Measurements from ENCODE around the gene NCK2. TPM values are rescaled to one million over a fixed set of nuclear protein-coding genes. Genes with fewer than 3 reads are reported as not detected.

Gene NCK2
- polyA plus RNA-seq, 1 of the 3 experiments (the other 2 are of a cell fraction), result 42.8 TPM

DNA sequence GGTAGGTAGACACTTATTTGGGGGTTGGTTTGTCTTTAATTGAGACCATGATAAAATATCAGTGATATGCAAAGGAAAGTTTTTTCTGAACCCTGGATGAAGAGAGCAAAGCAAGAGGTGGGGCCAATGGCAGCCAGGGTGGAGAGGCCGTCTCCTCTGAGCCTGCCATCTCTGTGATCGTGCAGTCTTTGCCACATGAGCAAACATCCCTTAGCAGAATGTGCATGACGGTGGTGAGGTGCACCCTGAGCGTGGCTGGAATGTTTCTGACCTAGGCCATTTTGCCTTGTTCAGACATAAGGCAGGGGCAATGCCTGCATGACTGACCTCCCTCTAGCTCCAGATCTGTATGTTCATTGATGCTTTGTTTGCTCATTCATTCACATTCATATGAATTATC is 6.0 kb downstream of the NCK2 start:
- no peaks in the 10 kb centered on the region for H3K9me2 ChIP-seq
- CTCF ChIA-PET, result no interaction called here
- H3K27me3 ChIP-seq (ENCODE audit: insufficient read depth), result no peaks in the 10 kb centered on the region
- peaks cover 0 to 18% of the 10 kb centered on the region in 2 experiments; a peak in 2 of 4 replicates for H3K4me1 ChIP-seq (ENCODE audit: control insufficient read depth in 1 of 2, insufficient read depth in 2 of 2, low read depth in 1 of 2, low read length in 1 of 2)
- no peak overlapping the region for H3K27ac ChIP-seq (ENCODE audit: low read depth in 2 of 2, low read length in 1 of 2)
- no peak overlapping the region for H2AFZ ChIP-seq (ENCODE audit: low read depth)
- POLR2A ChIA-PET, result no interaction called here
- H3K4me2 ChIP-seq, result no peak overlapping the region
- no peaks in the 10 kb centered on the region for H3K9me3 ChIP-seq
- H3K36me3 ChIP-seq (replicated peaks in 1 of 2; ENCODE audit: control insufficient read depth in 1 of 2, insufficient read depth in 2 of 2, low read length in 1 of 2), result peaks cover 2 to 5% of the 10 kb centered on the region in 2 experiments
- TF ChIP-seq RFX5 (IDR thresholded peaks at IDR 0.05; ENCODE audit: low read length) (no peak), EP300 (IDR thresholded peaks at IDR 0.05; ENCODE audit: borderline replicate concordance in 1 of 2, low read depth in 1 of 2, low read length in 1 of 2) (no peak), CTCF (IDR thresholded peaks at IDR 0.05) (no peak), USF2 (IDR thresholded peaks at IDR 0.05; ENCODE audit: borderline replicate concordance, low read depth, low read length) (no peak), TAF1 (IDR thresholded peaks at IDR 0.05; ENCODE audit: borderline replicate concordance, low read depth, low read length) (no peak), YY1 (IDR thresholded peaks at IDR 0.05; ENCODE audit: low read depth) (no peak), GABPA (IDR thresholded peaks at IDR 0.05; ENCODE audit: low read depth) (no peak), GATA2 (CRISPR knock-in tag; IDR thresholded peaks at IDR 0.05) (no peak)
- peaks cover 91% of the 10 kb centered on the region for H4K20me1 ChIP-seq (ENCODE audit: insufficient read depth)
- 100% methylated on average over 2 of the region's 4 CpGs for WGBS (ENCODE audit: low lambda C conversion rate)
- no peak overlapping the region for H3K9ac ChIP-seq
- peaks cover 6% of the 10 kb centered on the region for H3F3A ChIP-seq (replicated peaks; ENCODE audit: insufficient read depth)
- no peak overlapping the region for H3K4me3 ChIP-seq (ENCODE audit: low read depth in 2 of 2, low read length in 1 of 2)
- DNase-seq, result no peak
- peaks cover 99% of the 10 kb centered on the region for H3K79me2 ChIP-seq (ENCODE audit: insufficient read depth)

- H3K9me2 ChIP-seq, result no peaks in the 10 kb centered on the region
- no peaks in the 10 kb centered on the region for H3K9me3 ChIP-seq
- peaks cover 0 to 13% of the 10 kb centered on the region in 2 experiments; a peak in 2 of 4 replicates for H3K4me1 ChIP-seq (ENCODE audit: control insufficient read depth in 1 of 2, insufficient read depth in 2 of 2, low read depth in 1 of 2, low read length in 1 of 2)
- H3K4me3 ChIP-seq (ENCODE audit: low read depth in 2 of 2, low read length in 1 of 2), result no peak overlapping the region
- no peak overlapping the region for H2AFZ ChIP-seq (ENCODE audit: low read depth)
- ChIA-PET CTCF (no interaction called here), POLR2A (no interaction called here)
- H3K36me3 ChIP-seq (replicated peaks in 1 of 2; ENCODE audit: control insufficient read depth in 1 of 2, insufficient read depth in 2 of 2, low read length in 1 of 2), result peaks cover 2 to 5% of the 10 kb centered on the region in 2 experiments
- no peak for DNase-seq
- peaks cover 99% of the 10 kb centered on the region for H3K79me2 ChIP-seq (ENCODE audit: insufficient read depth)
- peaks cover 6% of the 10 kb centered on the region for H3F3A ChIP-seq (replicated peaks; ENCODE audit: insufficient read depth)
- TF ChIP-seq RCOR1 (IDR thresholded peaks at IDR 0.05; ENCODE audit: low read length), result no peak
- no peak for TF ChIP-seq NFIC (IDR thresholded peaks at IDR 0.05; ENCODE audit: borderline replicate concordance)
- no peak for TF ChIP-seq MXI1 (IDR thresholded peaks at IDR 0.05; ENCODE audit: low read depth, low read length)
- TF ChIP-seq FOSL2 (IDR thresholded peaks at IDR 0.05; ENCODE audit: borderline replicate concordance, low read depth), result no peak
- TF ChIP-seq ZBTB33 (IDR thresholded peaks at IDR 0.05; ENCODE audit: borderline replicate concordance, low read depth), result no peak
- H3K9ac ChIP-seq, result no peak overlapping the region
- H4K20me1 ChIP-seq (ENCODE audit: insufficient read depth), result peaks cover 91% of the 10 kb centered on the region
- H3K27ac ChIP-seq (ENCODE audit: low read depth in 2 of 2, low read length in 1 of 2), result no peak overlapping the region
- H3K4me2 ChIP-seq, result no peak overlapping the region
- H3K27me3 ChIP-seq (ENCODE audit: insufficient read depth), result no peaks in the 10 kb centered on the region
- 95% methylated on average over 3 of the region's 3 CpGs for WGBS (ENCODE audit: low lambda C conversion rate)
Measured at GRCh38 chr2:105751272-105751671, 6.6 kb downstream of the NCK2 start.

Measured in SK-N-SH (cell line).